ENCODE results near the gene BLMH. TPM values are rescaled to one million over a fixed set of nuclear protein-coding genes. Genes with fewer than 3 reads are reported as not detected.

The BLMH gene
- total RNA-seq, 1 donor from 2014 or later = 40.3 TPM

DNA sequence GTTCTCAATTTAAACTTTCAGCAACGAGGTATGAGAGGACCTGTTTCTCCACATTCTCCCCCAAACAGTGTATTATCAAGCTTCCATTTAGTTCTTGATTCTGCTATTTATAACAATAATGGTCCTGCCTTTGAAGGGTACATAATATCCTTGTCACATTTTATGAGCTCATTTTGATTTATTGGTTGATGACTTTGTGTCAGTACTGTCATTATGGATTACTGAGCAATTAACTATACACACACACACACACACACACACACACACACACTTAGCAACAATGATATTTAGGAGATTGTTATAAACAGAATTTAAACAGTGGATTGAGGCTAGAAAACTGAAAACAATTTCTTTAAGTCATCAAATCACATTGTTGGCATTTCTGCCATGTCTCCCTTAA lies 35.1 kb upstream of the BLMH start:
- POLR2A ChIA-PET = no interaction called here
- no peak overlapping the region for H3K4me3 Mint-ChIP-seq
- TF ChIP-seq, protein P1, sequence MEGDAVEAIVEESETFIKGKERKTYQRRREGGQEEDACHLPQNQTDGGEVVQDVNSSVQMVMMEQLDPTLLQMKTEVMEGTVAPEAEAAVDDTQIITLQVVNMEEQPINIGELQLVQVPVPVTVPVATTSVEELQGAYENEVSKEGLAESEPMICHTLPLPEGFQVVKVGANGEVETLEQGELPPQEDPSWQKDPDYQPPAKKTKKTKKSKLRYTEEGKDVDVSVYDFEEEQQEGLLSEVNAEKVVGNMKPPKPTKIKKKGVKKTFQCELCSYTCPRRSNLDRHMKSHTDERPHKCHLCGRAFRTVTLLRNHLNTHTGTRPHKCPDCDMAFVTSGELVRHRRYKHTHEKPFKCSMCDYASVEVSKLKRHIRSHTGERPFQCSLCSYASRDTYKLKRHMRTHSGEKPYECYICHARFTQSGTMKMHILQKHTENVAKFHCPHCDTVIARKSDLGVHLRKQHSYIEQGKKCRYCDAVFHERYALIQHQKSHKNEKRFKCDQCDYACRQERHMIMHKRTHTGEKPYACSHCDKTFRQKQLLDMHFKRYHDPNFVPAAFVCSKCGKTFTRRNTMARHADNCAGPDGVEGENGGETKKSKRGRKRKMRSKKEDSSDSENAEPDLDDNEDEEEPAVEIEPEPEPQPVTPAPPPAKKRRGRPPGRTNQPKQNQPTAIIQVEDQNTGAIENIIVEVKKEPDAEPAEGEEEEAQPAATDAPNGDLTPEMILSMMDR (IDR thresholded peaks at IDR 0.05) = no peak
- H3K4me1 Mint-ChIP-seq = peaks cover 12% of the 10 kb centered on the region
- DNase-seq (no peak), ATAC-seq (ENCODE audit: low read depth) (no peak)
- peaks cover 4% of the 10 kb centered on the region for H3K27me3 Mint-ChIP-seq
- H3K36me3 Mint-ChIP-seq (ENCODE audit: low read depth) = no peaks in the 10 kb centered on the region
- intact Hi-C loops (cut with micrococcal nuclease) = no loop called here
- H3K9me3 Mint-ChIP-seq = no peaks in the 10 kb centered on the region
- CTCF ChIA-PET = interaction anchor here (1.2 to 2.1 kb wide), 3 partner anchors 9 to 222 kb away, joined by 4 to 8 read pairs (median 5); no protein-coding TSS in a partner anchor
- H3K27ac Mint-ChIP-seq = no peak overlapping the region

DNA sequence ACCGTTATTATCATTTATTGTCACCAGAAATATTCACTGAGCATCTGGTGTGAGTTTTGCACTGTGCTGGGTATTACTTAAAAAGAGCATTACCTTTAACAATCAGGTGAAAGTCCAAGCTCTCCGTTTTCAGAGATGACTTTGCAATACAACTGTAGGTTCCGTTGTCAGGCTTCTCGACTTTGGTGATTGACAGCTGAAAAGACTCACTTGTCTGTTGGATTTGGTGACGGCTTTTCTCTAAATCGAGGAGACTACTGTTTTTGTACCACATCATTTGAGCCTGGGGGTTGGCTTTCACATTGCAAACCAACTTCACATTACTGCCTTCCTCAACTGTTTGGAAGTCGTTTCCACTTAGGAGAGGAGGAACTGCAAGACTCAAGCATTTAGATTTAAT lies 33.0 kb upstream of the BLMH start:
- Mint-ChIP-seq H3K27ac (no peak overlapping the region), H3K4me1 (peaks cover 10% of the 10 kb centered on the region), H3K9me3 (no peaks in the 10 kb centered on the region), H3K4me3 (no peak overlapping the region), H3K27me3 (peaks cover 3% of the 10 kb centered on the region), H3K36me3 (ENCODE audit: low read depth) (no peaks in the 10 kb centered on the region)
- intact Hi-C loops (cut with micrococcal nuclease) = no loop called here
- DNase-seq = no peak
- CTCF ChIA-PET = no interaction called here
- TF ChIP-seq, protein P1 (IDR thresholded peaks at IDR 0.05) = no peak
- no peak for ATAC-seq (ENCODE audit: low read depth)
- POLR2A ChIA-PET = interaction anchor here (0.5 kb wide), 1 partner anchor 11 kb away, joined by 8 read pairs; no protein-coding TSS in a partner anchor

DNA sequence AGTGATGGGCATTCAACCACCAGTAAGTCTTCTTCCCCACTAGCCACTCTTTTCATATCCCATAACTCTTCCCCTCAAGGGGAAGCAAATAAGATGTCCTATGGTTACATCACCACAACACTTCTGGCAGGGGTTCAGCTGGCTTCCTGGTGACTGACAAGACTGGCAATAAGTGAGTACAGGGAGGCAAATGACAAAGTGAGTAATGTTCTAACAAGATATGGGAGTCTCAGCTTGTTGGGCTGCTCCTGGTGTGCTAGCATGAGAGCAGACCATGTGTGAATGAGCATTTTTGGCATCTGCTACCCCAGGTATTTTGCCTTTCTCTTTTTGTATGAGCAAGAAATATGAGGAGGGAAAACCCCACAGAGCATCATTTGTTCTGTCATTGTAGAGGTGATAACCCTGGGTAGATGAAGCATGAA lies 32.2 kb upstream of the BLMH start:
- Mint-ChIP-seq H3K9me3 (no peaks in the 10 kb centered on the region), H3K27me3 (no peaks in the 10 kb centered on the region), H3K36me3 (ENCODE audit: low read depth) (no peaks in the 10 kb centered on the region), H3K4me1 (peaks cover 10% of the 10 kb centered on the region), H3K4me3 (no peak overlapping the region), H3K27ac (no peak overlapping the region)
- intact Hi-C loops (cut with micrococcal nuclease) = no loop called here
- ATAC-seq (ENCODE audit: low read depth) (peak; percentile 21), DNase-seq (no peak)
- POLR2A ChIA-PET = no interaction called here
- CTCF ChIA-PET = interaction anchor here (0.6 to 1.3 kb wide), 2 partner anchors 13 to 104 kb away, joined by 4 to 5 read pairs; no protein-coding TSS in a partner anchor
- TF ChIP-seq, protein P1 (IDR thresholded peaks at IDR 0.05) = no peak

DNA sequence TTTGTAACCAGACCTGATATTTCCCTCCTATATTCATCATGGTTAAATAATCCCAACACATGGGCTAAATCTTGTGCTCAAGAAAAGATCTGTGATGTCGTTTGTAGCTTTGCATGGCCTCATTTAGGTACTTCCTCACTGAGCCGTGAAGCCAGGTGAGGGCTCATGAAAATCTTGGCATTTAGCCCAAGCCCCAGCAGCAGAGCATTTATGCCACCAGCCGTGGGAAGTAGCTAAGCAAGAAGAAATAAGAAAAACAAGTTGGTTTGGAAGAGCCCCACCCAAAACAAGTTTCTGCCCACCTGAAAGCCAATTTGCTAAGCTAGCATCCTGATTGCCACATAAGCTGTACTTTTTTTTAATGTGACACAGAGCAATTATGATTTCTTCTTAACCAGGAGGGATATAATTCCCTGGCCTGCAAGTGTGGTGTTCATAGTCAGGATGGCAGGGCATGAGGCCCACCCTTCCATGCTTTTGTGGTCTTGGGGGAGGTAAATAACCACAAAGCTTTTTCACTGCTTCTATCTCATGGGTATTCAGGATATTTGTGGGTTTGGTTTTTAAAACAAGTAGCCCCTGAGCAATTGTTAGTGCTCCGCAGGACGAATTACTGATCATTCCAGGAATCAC lies 31.6 kb upstream of the BLMH start:
- ATAC-seq (ENCODE audit: low read depth) = no peak
- DNase-seq = no peak
- no peaks in the 10 kb centered on the region for H3K27me3 Mint-ChIP-seq
- H3K27ac Mint-ChIP-seq = no peak overlapping the region
- H3K4me1 Mint-ChIP-seq = peaks cover 10% of the 10 kb centered on the region
- H3K4me3 Mint-ChIP-seq = no peak overlapping the region
- no peaks in the 10 kb centered on the region for H3K36me3 Mint-ChIP-seq (ENCODE audit: low read depth)
- intact Hi-C loops (cut with micrococcal nuclease) = no loop called here
- H3K9me3 Mint-ChIP-seq = no peaks in the 10 kb centered on the region
- ChIA-PET CTCF (interaction anchor here (0.6 to 1.3 kb wide), 2 partner anchors 13 to 105 kb away, joined by 4 to 5 read pairs; no protein-coding TSS in a partner anchor), POLR2A (no interaction called here)
- TF ChIP-seq, protein P1 (IDR thresholded peaks at IDR 0.05) = no peak

DNA sequence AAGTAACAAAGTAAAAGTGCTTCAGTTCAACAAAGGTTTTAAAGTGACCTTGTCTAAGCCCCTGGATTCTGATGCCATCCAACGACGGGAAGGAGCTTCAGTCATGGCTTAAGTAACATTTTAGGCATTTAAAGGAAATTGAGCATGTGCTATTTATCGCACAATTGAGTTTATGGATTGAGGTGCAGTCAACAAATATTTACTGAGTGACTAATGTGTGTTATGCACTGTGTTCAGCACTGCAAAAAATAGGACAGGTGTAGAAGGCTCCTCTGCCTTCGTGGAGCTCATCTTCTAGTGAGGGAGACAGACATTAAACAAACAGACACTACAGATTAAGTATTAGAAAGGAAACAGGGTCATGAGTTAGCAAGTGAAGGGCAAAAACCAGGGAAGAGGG lies 29.6 kb upstream of the BLMH start:
- intact Hi-C loops (cut with micrococcal nuclease) = no loop called here
- Mint-ChIP-seq H3K4me3 (no peak overlapping the region), H3K36me3 (ENCODE audit: low read depth) (no peaks in the 10 kb centered on the region), H3K27ac (no peak overlapping the region), H3K4me1 (peaks cover 10% of the 10 kb centered on the region), H3K27me3 (no peaks in the 10 kb centered on the region), H3K9me3 (no peaks in the 10 kb centered on the region)
- ATAC-seq (ENCODE audit: low read depth) (no peak), DNase-seq (no peak)
- CTCF ChIA-PET = no interaction called here
- POLR2A ChIA-PET = interaction anchor here (0.5 kb wide), 1 partner anchor 9 kb away, joined by 3 read pairs; no protein-coding TSS in a partner anchor
- TF ChIP-seq, protein P1 (IDR thresholded peaks at IDR 0.05) = no peak

All from activated B cell treated with CpG ODN at 0.5 μM for 24 hours (primary cell).